WTC11 (cell line): ENCODE data around the gene CIBAR2. TPM values are rescaled to one million over a fixed set of nuclear protein-coding genes. Genes with fewer than 3 reads are reported as not detected.
"Not testable (repeated sequence)": the region's sequence is repeated elsewhere in the genome, so short reads cannot be mapped to it uniquely, and the experiment has no call there.

Experiments used
- ATAC-seq: fragments of 200-7000 bp; cut with Tn5 transposase; 2 replicates; pipeline ENCODE4 v1.10.0; 2021; ENCODE audit warnings: mild to moderate bottlenecking, moderate library complexity
- CTCF ChIA-PET: fragments of 300-600 bp; sonication (Branson Sonifier 250); formaldehyde crosslinking; loops from one replicate; lab custom pipeline; 2021; ENCODE audit warnings: antibody characterized with exemption; lab: Charles Lee
- POLR2A ChIA-PET: fragments of 350-600 bp; sonication (Branson Sonifier 250); formaldehyde crosslinking; loops from one replicate; lab custom pipeline; 2021; ENCODE audit warnings: antibody characterized with exemption; lab: Charles Lee
- DNase-seq: peaks from one replicate; pipeline ENCODE4 v3.0.0; 2021; ENCODE audit warnings: low spot score
- H3K27ac Mint-ChIP-seq: 2 replicates; pipeline ENCODE4 v1.8.0; 2021; ENCODE audit warnings: mixed read lengths
- H3K27me3 Mint-ChIP-seq: 2 replicates; pipeline ENCODE4 v1.8.0; 2021; ENCODE audit warnings: low read depth, mild to moderate bottlenecking, moderate library complexity, mixed read lengths
- H3K36me3 Mint-ChIP-seq: 2 replicates; pipeline ENCODE4 v1.8.0; 2021; ENCODE audit warnings: mixed read lengths
- H3K4me1 Mint-ChIP-seq: 2 replicates; pipeline ENCODE4 v1.8.0; 2022; ENCODE audit warnings: mixed read lengths
- H3K4me3 Mint-ChIP-seq: 2 replicates; pipeline ENCODE4 v1.8.0; 2021; ENCODE audit warnings: mild to moderate bottlenecking, moderate library complexity, mixed read lengths
- H3K9me3 Mint-ChIP-seq: 2 replicates; pipeline ENCODE4 v1.8.0; 2021; ENCODE audit warnings: mixed read lengths
- CBFB ChIP-seq: sonication (generic); formaldehyde crosslinking; IDR thresholded peaks from 2 replicates; pipeline ENCODE4 v1.8.1; 2022; ENCODE audit warnings: mild to moderate bottlenecking, low read depth, missing genetic modification reagents
- GRHL2 ChIP-seq: fragments of 250-450 bp; sonication (Bioruptor Pico); IDR thresholded peaks from 2 replicates; pipeline ENCODE4 v1.8.0; 2022; ENCODE audit warnings: mild to moderate bottlenecking, moderate library complexity; ENCODE audit not compliant: insufficient replicate concordance, severe bottlenecking
- NFYB ChIP-seq: sonication (generic); formaldehyde crosslinking; conservative IDR thresholded peaks from 2 replicates; pipeline ENCODE4 v1.8.0; 2022; ENCODE audit warnings: low read depth, missing genetic modification reagents
- NR1H2 ChIP-seq: sonication (generic); formaldehyde crosslinking; IDR thresholded peaks from 2 replicates; pipeline ENCODE4 v1.9.0; 2021; ENCODE audit warnings: mild to moderate bottlenecking, moderate library complexity, missing genetic modification reagents
- NR3C1 ChIP-seq: sonication (generic); formaldehyde crosslinking; conservative IDR thresholded peaks from 2 replicates; pipeline ENCODE4 v1.8.1; 2023; ENCODE audit warnings: low read depth, mild to moderate bottlenecking, missing genetic modification reagents
- OVOL2 ChIP-seq: fragments of 250-450 bp; sonication (Bioruptor Pico); IDR thresholded peaks from 2 replicates; pipeline ENCODE4 v1.9.0; 2021; ENCODE audit warnings: mild to moderate bottlenecking, borderline replicate concordance
- SMAD4 ChIP-seq: sonication (generic); formaldehyde crosslinking; IDR thresholded peaks from 2 replicates; pipeline ENCODE4 v1.8.0; 2022; ENCODE audit warnings: mild to moderate bottlenecking, missing genetic modification reagents
- SP1 ChIP-seq: sonication (generic); formaldehyde crosslinking; conservative IDR thresholded peaks from 2 replicates; pipeline ENCODE4 v1.8.1; 2022; ENCODE audit warnings: missing genetic modification reagents
- ZNF263 ChIP-seq: sonication (generic); formaldehyde crosslinking; IDR thresholded peaks from 2 replicates; pipeline ENCODE4 v1.8.1; 2022; ENCODE audit warnings: low read depth, mild to moderate bottlenecking, moderate library complexity, missing genetic modification reagents
- ZNF317 ChIP-seq: sonication (generic); formaldehyde crosslinking; IDR thresholded peaks from 2 replicates; pipeline ENCODE4 v1.8.1; 2023; ENCODE audit warnings: low read depth, mild to moderate bottlenecking, moderate library complexity, missing genetic modification reagents, borderline replicate concordance
- ZNF396 ChIP-seq: fragments of 250-450 bp; sonication (Bioruptor Pico); IDR thresholded peaks from 2 replicates; pipeline ENCODE4 v1.8.0; 2021; ENCODE audit warnings: mild to moderate bottlenecking, moderate library complexity, borderline replicate concordance
- ZNF416 ChIP-seq: fragments of 250-450 bp; sonication (Bioruptor Pico); IDR thresholded peaks from 2 replicates; pipeline ENCODE4 v1.9.0; 2021; ENCODE audit warnings: mild to moderate bottlenecking, inconsistent platforms
- total RNA-seq: library from RNA; stranded (reverse); gene quantifications from 3 replicates; pipeline ENCODE4 v1.2.3, GENCODE V29; 2021
- TF ChIP-seq, protein P1 (sequence below): sonication (generic); formaldehyde crosslinking; IDR thresholded peaks from 2 replicates; pipeline ENCODE4 v1.8.1; 2023; ENCODE audit warnings: mild to moderate bottlenecking, missing genetic modification reagents
- TF ChIP-seq, protein P2 (sequence below): fragments of 250-450 bp; sonication (Bioruptor Pico); IDR thresholded peaks from 2 replicates; pipeline ENCODE4 v1.9.0; 2021; ENCODE audit warnings: mild to moderate bottlenecking
- TF ChIP-seq, protein P3 (sequence below): sonication (generic); formaldehyde crosslinking; IDR thresholded peaks from 2 replicates; pipeline ENCODE4 v1.8.1; 2022; ENCODE audit warnings: missing genetic modification reagents, borderline replicate concordance
- TF ChIP-seq, protein P4 (sequence below): sonication (generic); formaldehyde crosslinking; IDR thresholded peaks from 2 replicates; pipeline ENCODE4 v1.8.0; 2022; ENCODE audit warnings: mild to moderate bottlenecking, missing genetic modification reagents
- TF ChIP-seq, protein P5 (sequence below): sonication (generic); formaldehyde crosslinking; IDR thresholded peaks from 2 replicates; pipeline ENCODE4 v1.8.0; 2022; ENCODE audit warnings: mild to moderate bottlenecking, missing genetic modification reagents
- TF ChIP-seq, protein P6 (sequence below): fragments of 250-450 bp; sonication (Bioruptor Pico); IDR thresholded peaks from 2 replicates; pipeline ENCODE4 v1.9.0; 2021; ENCODE audit warnings: moderate library complexity, mild to moderate bottlenecking, inconsistent platforms, borderline replicate concordance
- TF ChIP-seq, protein P7 (sequence below): sonication (generic); formaldehyde crosslinking; IDR thresholded peaks from 2 replicates; pipeline ENCODE4 v1.8.1; 2022; ENCODE audit warnings: low read depth, mild to moderate bottlenecking, moderate library complexity, missing genetic modification reagents, borderline replicate concordance
- TF ChIP-seq, protein P8 (sequence below): fragments of 250-450 bp; sonication (Bioruptor Pico); IDR thresholded peaks from 2 replicates; pipeline ENCODE4 v1.9.0; 2021; ENCODE audit warnings: mild to moderate bottlenecking

CIBAR2 gene
- total RNA-seq, 1 experiment from 2014 or later: not detected

DNA sequence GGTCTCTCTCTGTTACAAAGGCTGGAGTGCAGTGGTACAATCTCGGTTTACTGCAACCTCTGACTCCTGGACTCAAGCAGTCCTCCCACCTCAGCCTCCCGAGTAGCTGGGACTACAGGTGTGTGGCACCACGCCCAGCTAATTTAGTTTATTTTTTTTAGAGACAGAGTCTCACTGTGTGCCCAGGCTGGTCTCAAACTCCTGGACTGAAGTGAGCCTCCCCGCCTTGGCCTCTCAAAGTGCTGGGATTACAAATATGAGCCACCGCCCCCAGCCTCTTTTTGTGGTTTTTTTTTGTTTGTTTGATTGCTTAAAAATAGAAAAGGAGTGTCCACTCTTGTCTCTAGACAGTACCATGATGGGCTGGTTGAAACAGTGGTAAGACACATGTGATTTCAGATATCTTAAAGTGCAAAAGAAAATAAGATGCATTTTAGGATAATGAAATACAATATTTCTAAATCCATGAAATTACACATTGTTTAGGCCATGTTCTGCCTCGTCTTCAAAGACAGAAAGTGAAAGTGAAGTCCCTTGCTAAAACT, 57.3 kb downstream of the CIBAR2 start (continued):
- TF ChIP-seq, protein P1, sequence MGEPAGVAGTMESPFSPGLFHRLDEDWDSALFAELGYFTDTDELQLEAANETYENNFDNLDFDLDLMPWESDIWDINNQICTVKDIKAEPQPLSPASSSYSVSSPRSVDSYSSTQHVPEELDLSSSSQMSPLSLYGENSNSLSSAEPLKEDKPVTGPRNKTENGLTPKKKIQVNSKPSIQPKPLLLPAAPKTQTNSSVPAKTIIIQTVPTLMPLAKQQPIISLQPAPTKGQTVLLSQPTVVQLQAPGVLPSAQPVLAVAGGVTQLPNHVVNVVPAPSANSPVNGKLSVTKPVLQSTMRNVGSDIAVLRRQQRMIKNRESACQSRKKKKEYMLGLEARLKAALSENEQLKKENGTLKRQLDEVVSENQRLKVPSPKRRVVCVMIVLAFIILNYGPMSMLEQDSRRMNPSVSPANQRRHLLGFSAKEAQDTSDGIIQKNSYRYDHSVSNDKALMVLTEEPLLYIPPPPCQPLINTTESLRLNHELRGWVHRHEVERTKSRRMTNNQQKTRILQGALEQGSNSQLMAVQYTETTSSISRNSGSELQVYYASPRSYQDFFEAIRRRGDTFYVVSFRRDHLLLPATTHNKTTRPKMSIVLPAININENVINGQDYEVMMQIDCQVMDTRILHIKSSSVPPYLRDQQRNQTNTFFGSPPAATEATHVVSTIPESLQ (CRISPR knock-in tag): no peak
- TF ChIP-seq ZNF396 (no peak), ZNF263 (CRISPR knock-in tag) (no peak), SP1 (CRISPR knock-in tag) (no peak)
- TF ChIP-seq, all 79 proteins: peak for 0

DNA sequence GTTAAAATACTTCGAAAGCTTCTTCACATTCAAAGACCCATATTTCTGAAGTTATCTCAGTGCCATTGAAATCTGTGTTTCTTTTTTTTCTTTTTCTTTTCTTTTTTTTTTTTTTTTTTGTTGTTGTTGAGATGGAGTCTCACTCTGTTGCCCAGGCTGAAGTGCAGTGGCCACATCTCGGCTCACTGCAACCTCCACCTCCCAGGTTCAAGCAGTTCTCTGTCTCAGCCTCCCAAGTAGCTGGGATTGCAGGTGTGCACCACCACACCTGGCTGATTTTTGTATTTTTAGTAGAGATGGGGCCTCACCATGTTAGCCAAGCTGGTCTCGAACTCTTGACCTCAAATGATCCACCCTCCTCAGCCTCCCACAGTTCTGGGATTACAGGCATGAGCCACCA, 58.0 kb downstream of the CIBAR2 start:
- H3K27me3 Mint-ChIP-seq, H3K27ac Mint-ChIP-seq, H3K4me3 Mint-ChIP-seq, H3K36me3 Mint-ChIP-seq, ATAC-seq, DNase-seq, POLR2A ChIA-PET, H3K9me3 Mint-ChIP-seq: not testable (repeated sequence)
- CTCF ChIA-PET: interaction anchor here (0.6 to 1.2 kb wide), 3 partner anchors 33 to 138 kb away, joined by 3 to 5 read pairs (median 3); no protein-coding TSS in a partner anchor
- H3K4me1 Mint-ChIP-seq: peaks cover 17% of the 10 kb centered on the region

DNA sequence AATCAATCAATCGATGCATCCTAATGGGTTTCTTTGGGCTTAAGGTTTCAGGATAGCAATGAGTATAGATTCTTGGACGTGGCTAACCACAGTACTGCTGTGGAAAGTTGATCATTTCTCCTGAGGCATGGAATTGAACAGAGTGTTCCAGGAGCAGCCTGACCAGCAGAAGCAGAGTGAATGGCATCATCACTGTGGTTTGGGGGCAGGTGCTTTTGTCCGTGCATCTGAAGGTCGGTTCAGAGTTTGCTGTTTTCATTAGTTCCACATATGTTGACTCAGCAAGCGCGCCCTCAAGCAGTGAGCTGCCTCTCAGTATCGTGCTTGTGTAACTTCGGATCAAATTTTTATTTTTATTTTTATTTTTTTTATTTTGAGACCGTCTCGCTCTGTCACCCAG, 59.7 kb downstream of the CIBAR2 start:
- POLR2A ChIA-PET: no interaction called here
- DNase-seq (no peak), ATAC-seq (no peak)
- CTCF ChIA-PET: no interaction called here
- Mint-ChIP-seq H3K27me3 (peaks cover 4% of the 10 kb centered on the region; the same call in 1 of the 2 replicates), H3K4me3 (no peak overlapping the region), H3K9me3 (no peaks in the 10 kb centered on the region), H3K27ac (no peak overlapping the region), H3K36me3 (no peaks in the 10 kb centered on the region), H3K4me1 (peaks cover 17% of the 10 kb centered on the region)
- TF ChIP-seq OVOL2 (CRISPR knock-in tag) (no peak), NR3C1 (no peak), ZNF317 (no peak), ZNF416 (CRISPR knock-in tag) (no peak), CBFB (no peak), SMAD4 (CRISPR knock-in tag) (no peak), GRHL2 (CRISPR knock-in tag) (no peak), NR1H2 (no peak), SP1 (CRISPR knock-in tag) (no peak), NFYB (CRISPR knock-in tag) (no peak)
- TF ChIP-seq, protein P2, sequence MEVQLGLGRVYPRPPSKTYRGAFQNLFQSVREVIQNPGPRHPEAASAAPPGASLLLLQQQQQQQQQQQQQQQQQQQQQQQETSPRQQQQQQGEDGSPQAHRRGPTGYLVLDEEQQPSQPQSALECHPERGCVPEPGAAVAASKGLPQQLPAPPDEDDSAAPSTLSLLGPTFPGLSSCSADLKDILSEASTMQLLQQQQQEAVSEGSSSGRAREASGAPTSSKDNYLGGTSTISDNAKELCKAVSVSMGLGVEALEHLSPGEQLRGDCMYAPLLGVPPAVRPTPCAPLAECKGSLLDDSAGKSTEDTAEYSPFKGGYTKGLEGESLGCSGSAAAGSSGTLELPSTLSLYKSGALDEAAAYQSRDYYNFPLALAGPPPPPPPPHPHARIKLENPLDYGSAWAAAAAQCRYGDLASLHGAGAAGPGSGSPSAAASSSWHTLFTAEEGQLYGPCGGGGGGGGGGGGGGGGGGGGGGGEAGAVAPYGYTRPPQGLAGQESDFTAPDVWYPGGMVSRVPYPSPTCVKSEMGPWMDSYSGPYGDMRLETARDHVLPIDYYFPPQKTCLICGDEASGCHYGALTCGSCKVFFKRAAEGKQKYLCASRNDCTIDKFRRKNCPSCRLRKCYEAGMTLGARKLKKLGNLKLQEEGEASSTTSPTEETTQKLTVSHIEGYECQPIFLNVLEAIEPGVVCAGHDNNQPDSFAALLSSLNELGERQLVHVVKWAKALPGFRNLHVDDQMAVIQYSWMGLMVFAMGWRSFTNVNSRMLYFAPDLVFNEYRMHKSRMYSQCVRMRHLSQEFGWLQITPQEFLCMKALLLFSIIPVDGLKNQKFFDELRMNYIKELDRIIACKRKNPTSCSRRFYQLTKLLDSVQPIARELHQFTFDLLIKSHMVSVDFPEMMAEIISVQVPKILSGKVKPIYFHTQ: no peak
- TF ChIP-seq, protein P3, sequence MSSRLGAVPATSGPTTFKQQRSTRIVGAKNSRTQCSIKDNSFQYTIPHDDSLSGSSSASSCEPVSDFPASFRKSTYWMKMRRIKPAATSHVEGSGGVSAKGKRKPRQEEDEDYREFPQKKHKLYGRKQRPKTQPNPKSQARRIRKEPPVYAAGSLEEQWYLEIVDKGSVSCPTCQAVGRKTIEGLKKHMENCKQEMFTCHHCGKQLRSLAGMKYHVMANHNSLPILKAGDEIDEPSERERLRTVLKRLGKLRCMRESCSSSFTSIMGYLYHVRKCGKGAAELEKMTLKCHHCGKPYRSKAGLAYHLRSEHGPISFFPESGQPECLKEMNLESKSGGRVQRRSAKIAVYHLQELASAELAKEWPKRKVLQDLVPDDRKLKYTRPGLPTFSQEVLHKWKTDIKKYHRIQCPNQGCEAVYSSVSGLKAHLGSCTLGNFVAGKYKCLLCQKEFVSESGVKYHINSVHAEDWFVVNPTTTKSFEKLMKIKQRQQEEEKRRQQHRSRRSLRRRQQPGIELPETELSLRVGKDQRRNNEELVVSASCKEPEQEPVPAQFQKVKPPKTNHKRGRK (CRISPR knock-in tag): no peak
- TF ChIP-seq, protein P4, sequence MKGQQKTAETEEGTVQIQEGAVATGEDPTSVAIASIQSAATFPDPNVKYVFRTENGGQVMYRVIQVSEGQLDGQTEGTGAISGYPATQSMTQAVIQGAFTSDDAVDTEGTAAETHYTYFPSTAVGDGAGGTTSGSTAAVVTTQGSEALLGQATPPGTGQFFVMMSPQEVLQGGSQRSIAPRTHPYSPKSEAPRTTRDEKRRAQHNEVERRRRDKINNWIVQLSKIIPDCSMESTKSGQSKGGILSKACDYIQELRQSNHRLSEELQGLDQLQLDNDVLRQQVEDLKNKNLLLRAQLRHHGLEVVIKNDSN (CRISPR knock-in tag): no peak
- TF ChIP-seq, protein P5, sequence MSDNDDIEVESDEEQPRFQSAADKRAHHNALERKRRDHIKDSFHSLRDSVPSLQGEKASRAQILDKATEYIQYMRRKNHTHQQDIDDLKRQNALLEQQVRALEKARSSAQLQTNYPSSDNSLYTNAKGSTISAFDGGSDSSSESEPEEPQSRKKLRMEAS: no peak
- TF ChIP-seq, protein P6, sequence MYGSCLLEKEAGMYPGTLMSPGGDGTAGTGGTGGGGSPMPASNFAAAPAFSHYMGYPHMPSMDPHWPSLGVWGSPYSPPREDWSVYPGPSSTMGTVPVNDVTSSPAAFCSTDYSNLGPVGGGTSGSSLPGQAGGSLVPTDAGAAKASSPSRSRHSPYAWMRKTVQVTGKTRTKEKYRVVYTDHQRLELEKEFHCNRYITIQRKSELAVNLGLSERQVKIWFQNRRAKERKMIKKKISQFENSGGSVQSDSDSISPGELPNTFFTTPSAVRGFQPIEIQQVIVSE (CRISPR knock-in tag): no peak
- TF ChIP-seq, protein P7, sequence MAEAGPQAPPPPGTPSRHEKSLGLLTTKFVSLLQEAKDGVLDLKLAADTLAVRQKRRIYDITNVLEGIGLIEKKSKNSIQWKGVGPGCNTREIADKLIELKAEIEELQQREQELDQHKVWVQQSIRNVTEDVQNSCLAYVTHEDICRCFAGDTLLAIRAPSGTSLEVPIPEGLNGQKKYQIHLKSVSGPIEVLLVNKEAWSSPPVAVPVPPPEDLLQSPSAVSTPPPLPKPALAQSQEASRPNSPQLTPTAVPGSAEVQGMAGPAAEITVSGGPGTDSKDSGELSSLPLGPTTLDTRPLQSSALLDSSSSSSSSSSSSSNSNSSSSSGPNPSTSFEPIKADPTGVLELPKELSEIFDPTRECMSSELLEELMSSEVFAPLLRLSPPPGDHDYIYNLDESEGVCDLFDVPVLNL (CRISPR knock-in tag): no peak
- TF ChIP-seq, protein P8, sequence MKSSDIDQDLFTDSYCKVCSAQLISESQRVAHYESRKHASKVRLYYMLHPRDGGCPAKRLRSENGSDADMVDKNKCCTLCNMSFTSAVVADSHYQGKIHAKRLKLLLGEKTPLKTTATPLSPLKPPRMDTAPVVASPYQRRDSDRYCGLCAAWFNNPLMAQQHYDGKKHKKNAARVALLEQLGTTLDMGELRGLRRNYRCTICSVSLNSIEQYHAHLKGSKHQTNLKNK (CRISPR knock-in tag): no peak
